Large intestine (tissue), 3 donors: ENCODE data around the gene COQ10A. TPM values are rescaled to one million over a fixed set of nuclear protein-coding genes. Genes with fewer than 3 reads are reported as not detected.
A peak's percentile ranks its signal among the peaks of the same experiment; 100 is the strongest.

Experiments
- DNase-seq, 2 donors: peaks; one replicate each; pipeline versions ENCODE4 v3.0.0 to v3.0.0-alpha.2; 2013
- H3K27ac ChIP-seq: one replicate; pipeline ENCODE4 v1.5.1; 2013; ENCODE audit warnings: low read length
- H3K27me3 ChIP-seq: 2 replicates; pipeline ENCODE4 v1.6.1; 2013; ENCODE audit warnings: low read length; ENCODE audit not compliant: control insufficient read depth, insufficient read depth
- H3K36me3 ChIP-seq: 2 replicates; pipeline ENCODE4 v1.6.1; 2013; ENCODE audit warnings: low read length; ENCODE audit not compliant: control insufficient read depth, insufficient read depth
- H3K4me1 ChIP-seq: one replicate; pipeline ENCODE4 v1.6.1; 2013; ENCODE audit warnings: low read length; ENCODE audit not compliant: control insufficient read depth, insufficient read depth
- H3K4me3 ChIP-seq: one replicate; pipeline ENCODE4 v1.5.1; 2013; ENCODE audit warnings: low read length
- H3K9me3 ChIP-seq: one replicate; pipeline ENCODE4 v1.6.1; 2013; ENCODE audit warnings: mild to moderate bottlenecking, low read depth, low read length, moderate library complexity; ENCODE audit not compliant: control insufficient read depth
- WGBS: methylation state at CpG from one replicate; pipeline ENCODE4 v1.1.5; 2013; ENCODE audit warnings: low lambda C conversion rate; ENCODE audit not compliant: insufficient coverage; 5-methylcytosine and 5-hydroxymethylcytosine counted together
- polyA plus RNA-seq: library from polyadenylated mRNA; unstranded; fragments of 120-200 nt; gene quantifications from one replicate; pipeline ENCODE4 v1.2.1, GENCODE V29; 2013

Gene COQ10A
- polyA plus RNA-seq, 1 donor = 12.1 TPM

GRCh38 chr12:56224954-56225353 is 41.8 kb upstream of the COQ10A start:
- no peaks in the 10 kb centered on the region for H3K27me3 ChIP-seq
- WGBS = no CpG with 5 or more reads among the region's 11 CpGs
- H3K4me1 ChIP-seq = peaks cover 38% of the 10 kb centered on the region
- H3K4me3 ChIP-seq = peak overlapping the region; percentile 72
- no peaks in the 10 kb centered on the region for H3K9me3 ChIP-seq
- peaks cover 3% of the 10 kb centered on the region for H3K36me3 ChIP-seq
- no peak overlapping the region for H3K27ac ChIP-seq
- DNase-seq = no peak

- Histone ChIP-seq H3K4me3 (no peak overlapping the region), H3K27me3 (no peaks in the 10 kb centered on the region), H3K9me3 (no peaks in the 10 kb centered on the region), H3K4me1 (peaks cover 31% of the 10 kb centered on the region), H3K27ac (peak overlapping the region; percentile 98), H3K36me3 (peaks cover 3% of the 10 kb centered on the region)
- DNase-seq = peak in 1 of 2 donors; percentile 2
- WGBS = no CpG with 5 or more reads among the region's 7 CpGs
Measured at GRCh38 chr12:56229082-56229481, 37.7 kb upstream of the COQ10A start.

- no CpG with 5 or more reads among the region's 4 CpGs for WGBS
- peak within 1 kb of the TSS; percentile 68 for H3K4me3 ChIP-seq
- H3K36me3 ChIP-seq = peaks cover 7% of the 10 kb centered on the region
Measured at GRCh38 chr12:56229916-56230431, 36.8 kb upstream of the COQ10A start, which contains the start of gene SLC39A5. SLC39A5 (plus strand) TSS chr12:56230051; CDS start chr12:56231275, 1,224 bp downstream.

GRCh38 chr12:56230432-56231183 is 36.1 kb upstream of the COQ10A start:
- no CpG with 5 or more reads among the region's 8 CpGs for WGBS
- DNase-seq = peak; percentile 94 to 98
- peak overlapping the region; percentile 68 for H3K4me3 ChIP-seq

More at GRCh38 chr12:56229916-56230431, 36.8 kb upstream of the COQ10A start, which contains the start of gene SLC39A5:
- Histone ChIP-seq H3K27me3 (no peaks in the 10 kb centered on the region), H3K4me1 (peaks cover 26% of the 10 kb centered on the region), H3K27ac (peak within 1 kb of the TSS; percentile 98), H3K9me3 (no peaks in the 10 kb centered on the region)
- DNase-seq = peak; percentile 57 to 81

GRCh38 chr12:56231184-56231582 is 35.6 kb upstream of the COQ10A start:
- DNase-seq = peak in 1 of 2 donors; percentile 32
- Histone ChIP-seq H3K4me3 (peak overlapping the region; percentile 68), H3K4me1 (peaks cover 23% of the 10 kb centered on the region), H3K27ac (peak overlapping the region; percentile 98), H3K27me3 (no peaks in the 10 kb centered on the region), H3K9me3 (no peaks in the 10 kb centered on the region), H3K36me3 (peaks cover 15% of the 10 kb centered on the region)
- no CpG with 5 or more reads among the region's 11 CpGs for WGBS

More at GRCh38 chr12:56230432-56231183, 36.1 kb upstream of the COQ10A start:
- peaks cover 13% of the 10 kb centered on the region for H3K36me3 ChIP-seq
- H3K4me1 ChIP-seq = peaks cover 23% of the 10 kb centered on the region
- H3K27ac ChIP-seq = peak overlapping the region; percentile 98
- no peaks in the 10 kb centered on the region for H3K27me3 ChIP-seq
- H3K9me3 ChIP-seq = no peaks in the 10 kb centered on the region

- peaks cover 45% of the 10 kb centered on the region for H3K36me3 ChIP-seq
- peak in 1 of 2 donors; percentile 1 for DNase-seq
Measured at GRCh38 chr12:56234746-56235436, 31.9 kb upstream of the COQ10A start.

GRCh38 chr12:56236091-56236490 is 30.7 kb upstream of the COQ10A start:
- no peak overlapping the region for H3K27ac ChIP-seq
- H3K27me3 ChIP-seq = no peaks in the 10 kb centered on the region
- no CpG with 5 or more reads among the region's 6 CpGs for WGBS
- DNase-seq = peak in 1 of 2 donors; percentile 5
- no peaks in the 10 kb centered on the region for H3K9me3 ChIP-seq
- H3K36me3 ChIP-seq = peaks cover 57% of the 10 kb centered on the region
- H3K4me1 ChIP-seq = peaks cover 10% of the 10 kb centered on the region
- no peak overlapping the region for H3K4me3 ChIP-seq

More at GRCh38 chr12:56234746-56235436, 31.9 kb upstream of the COQ10A start:
- Histone ChIP-seq H3K4me3 (no peak overlapping the region), H3K27me3 (no peaks in the 10 kb centered on the region), H3K9me3 (no peaks in the 10 kb centered on the region), H3K27ac (no peak overlapping the region), H3K4me1 (peaks cover 14% of the 10 kb centered on the region)
- no CpG with 5 or more reads among the region's 16 CpGs for WGBS

GRCh38 chr12:56236985-56237384 is 29.8 kb upstream of the COQ10A start:
- Histone ChIP-seq H3K4me1 (peaks cover 10% of the 10 kb centered on the region), H3K36me3 (peaks cover 65% of the 10 kb centered on the region), H3K9me3 (no peaks in the 10 kb centered on the region), H3K4me3 (no peak overlapping the region), H3K27me3 (no peaks in the 10 kb centered on the region), H3K27ac (no peak overlapping the region)
- peak in 1 of 2 donors; percentile 7 for DNase-seq
- no CpG with 5 or more reads among the region's 5 CpGs for WGBS

GRCh38 chr12:56237552-56237951 is 29.2 kb upstream of the COQ10A start:
- no peak overlapping the region for H3K4me3 ChIP-seq
- DNase-seq = peak in 1 of 2 donors; percentile 11
- H3K27ac ChIP-seq = no peak overlapping the region
- peaks cover 71% of the 10 kb centered on the region for H3K36me3 ChIP-seq
- no CpG with 5 or more reads among the region's 11 CpGs for WGBS
- H3K9me3 ChIP-seq = no peaks in the 10 kb centered on the region
- H3K4me1 ChIP-seq = peaks cover 8% of the 10 kb centered on the region
- no peaks in the 10 kb centered on the region for H3K27me3 ChIP-seq
